ENCODE measurements around the gene YBX3.
"Not testable (repeated sequence)": the region's sequence is repeated elsewhere in the genome, so short reads cannot be mapped to it uniquely, and the experiment has no call there.

YBX3 gene

GRCh38 chr12:10722905-10723746 is at the start of gene YBX3:
Gene YBX3, minus strand, starts transcription at chr12:10723323. Its CDS starts 212 bp downstream, at chr12:10723111.
- DNase-seq, result peak; percentile 87

- DNase-seq, result no peak
Measured at GRCh38 chr12:10771132-10771733, 48.1 kb upstream of the YBX3 start.

GRCh38 chr12:10759657-10760056 is 36.5 kb upstream of the YBX3 start:
- no peak for DNase-seq

- DNase-seq, result no peak
Measured at GRCh38 chr12:10756194-10756593, 33.1 kb upstream of the YBX3 start.

GRCh38 chr12:10753059-10753458 is 29.9 kb upstream of the YBX3 start:
- no peak for DNase-seq

DNA sequence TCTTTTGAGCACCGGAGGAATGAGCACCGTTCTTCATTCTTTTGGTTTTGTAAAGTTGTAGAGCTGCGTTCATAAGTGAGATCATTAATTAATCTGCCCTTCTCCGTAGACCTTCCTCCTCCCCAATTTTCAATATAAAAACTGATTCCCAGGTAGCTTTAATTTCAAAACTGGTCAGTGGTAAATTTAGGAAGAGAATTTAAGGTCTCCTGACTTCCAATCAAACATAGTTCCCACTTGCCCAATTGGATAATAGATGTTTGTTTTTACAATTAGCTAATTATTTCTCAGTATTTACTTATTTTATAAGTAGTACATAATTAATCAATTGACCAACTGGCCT is 27.2 kb upstream of the YBX3 start:
- no peak for DNase-seq

GRCh38 chr12:10749700-10750384 is 26.7 kb upstream of the YBX3 start:
- DNase-seq, result peak; percentile 78

DNA sequence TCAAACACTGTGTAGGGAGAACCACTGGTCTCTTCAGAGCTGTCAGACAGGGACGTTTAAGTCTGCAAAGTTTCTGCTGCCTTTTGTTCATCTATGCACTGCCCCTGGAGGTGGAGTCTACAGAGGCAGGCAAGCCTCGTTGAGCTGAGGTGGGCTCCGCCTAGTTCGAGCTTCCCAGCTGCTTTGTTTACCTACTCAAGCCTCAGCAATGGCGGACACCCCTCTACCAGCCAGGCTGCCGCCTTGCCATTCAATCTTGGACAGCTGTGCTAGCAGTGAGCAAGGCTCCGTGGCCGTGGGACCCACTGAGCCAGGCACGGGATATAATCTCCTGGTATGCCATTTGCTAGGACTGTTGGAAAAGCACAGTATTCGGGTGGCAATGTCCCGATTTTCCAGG is 24.6 kb upstream of the YBX3 start:
- DNase-seq, result no peak

DNA sequence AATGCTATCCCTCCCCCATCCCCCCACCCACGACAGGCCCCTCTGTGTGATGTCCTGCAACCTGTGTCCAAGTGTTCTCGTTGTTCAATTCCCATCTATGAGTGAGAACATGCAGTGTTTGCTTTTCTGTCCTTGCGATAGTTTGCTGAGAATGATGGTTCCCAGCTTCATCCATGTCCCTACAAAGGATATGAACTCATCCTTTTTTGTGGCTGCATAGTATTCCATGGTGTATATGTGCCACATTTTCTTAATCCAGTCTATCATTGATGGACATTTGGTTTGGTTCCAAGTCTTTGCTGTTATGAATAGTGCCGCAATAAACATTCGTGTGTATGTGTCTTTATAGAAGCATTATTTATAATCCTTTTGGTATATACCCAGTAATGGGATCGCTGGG is 20.3 kb upstream of the YBX3 start:
- DNase-seq, result not testable (repeated sequence)

DNA sequence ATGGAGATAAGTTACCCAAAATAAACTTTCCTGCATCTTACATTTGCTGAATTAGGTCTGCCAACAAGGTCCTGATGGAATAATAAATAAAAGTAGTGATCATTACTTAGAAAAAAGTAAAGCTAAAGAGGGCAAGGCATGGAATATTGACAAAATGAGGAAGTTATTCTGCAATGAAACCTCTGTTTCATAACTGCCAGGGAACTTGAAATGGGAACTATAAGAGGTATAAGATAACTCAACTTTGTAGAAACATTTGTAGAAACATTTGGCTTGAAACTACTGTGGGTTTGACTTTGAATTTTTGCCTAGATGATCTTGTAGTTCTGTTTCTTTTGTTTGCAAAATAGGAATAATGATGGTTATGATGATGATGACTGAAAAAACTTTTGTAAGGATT is 18.7 kb upstream of the YBX3 start:
- DNase-seq, result no peak

DNA sequence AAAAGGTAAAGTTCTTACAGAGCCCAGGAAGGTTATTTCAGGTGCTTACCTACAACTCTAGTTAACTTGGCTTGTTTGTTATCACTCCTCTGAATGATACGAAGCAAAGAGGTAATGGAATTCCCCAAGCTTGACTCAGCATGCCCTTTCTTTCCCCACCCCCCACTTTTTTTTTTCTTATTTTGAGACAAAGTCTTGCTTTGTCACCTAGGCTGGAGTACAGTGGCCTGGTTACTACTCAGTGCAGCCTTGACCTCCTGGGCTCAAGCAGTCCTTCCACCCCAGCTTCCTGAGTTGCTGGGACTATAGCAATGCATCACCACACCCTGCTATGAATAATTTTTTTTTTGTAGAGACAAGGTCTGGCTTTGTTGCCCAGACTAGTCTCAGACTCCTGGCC is 17.1 kb upstream of the YBX3 start:
- DNase-seq, result no peak

GRCh38 chr12:10739157-10740118 is 16.3 kb upstream of the YBX3 start:
- no peak for DNase-seq

- no peak for DNase-seq
Measured at GRCh38 chr12:10737249-10737648, 14.1 kb upstream of the YBX3 start.

DNA sequence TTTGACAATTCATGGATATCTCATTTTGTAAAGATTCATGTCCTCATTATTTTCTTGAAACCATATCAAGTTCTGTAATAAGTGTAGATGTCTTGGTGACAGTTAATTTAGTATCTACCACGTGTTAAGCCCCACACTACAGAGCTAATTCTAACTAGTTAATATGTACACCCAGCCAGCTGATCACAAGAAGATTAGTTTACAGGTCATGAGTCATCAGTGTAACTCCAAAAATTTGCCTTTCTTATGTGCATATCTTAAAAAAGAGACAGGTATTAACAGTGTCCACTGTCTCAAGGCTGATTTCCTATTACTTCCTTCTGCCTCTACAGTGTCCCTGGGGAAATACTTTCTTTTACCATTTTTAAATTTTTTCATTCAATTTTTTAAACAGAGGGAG is 13.3 kb upstream of the YBX3 start:
- DNase-seq, result no peak

GRCh38 chr12:10735428-10735827 is 12.3 kb upstream of the YBX3 start:
- no peak for DNase-seq

DNA sequence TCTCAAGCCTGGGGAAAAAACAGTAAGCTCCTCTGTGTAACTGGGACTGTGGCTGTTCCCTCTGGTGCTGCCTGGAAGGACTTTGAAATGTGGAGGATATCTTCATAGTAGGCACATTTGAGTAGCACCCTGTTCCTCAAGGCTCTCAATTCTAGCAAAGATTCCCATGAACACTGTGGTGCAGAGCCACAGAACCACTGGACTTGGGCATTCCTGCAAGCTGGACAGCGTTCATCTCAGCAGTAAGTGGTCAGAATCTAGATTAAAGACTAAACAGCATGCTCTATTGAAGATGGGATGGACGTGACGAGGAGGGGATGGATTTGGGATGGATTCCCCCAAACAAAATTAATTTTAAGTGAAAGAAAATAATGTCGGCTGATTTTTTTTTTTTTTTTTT is 9.4 kb upstream of the YBX3 start:
- DNase-seq, result no peak

GRCh38 chr12:10732066-10732465 is 8.9 kb upstream of the YBX3 start:
- DNase-seq, result no peak

DNA sequence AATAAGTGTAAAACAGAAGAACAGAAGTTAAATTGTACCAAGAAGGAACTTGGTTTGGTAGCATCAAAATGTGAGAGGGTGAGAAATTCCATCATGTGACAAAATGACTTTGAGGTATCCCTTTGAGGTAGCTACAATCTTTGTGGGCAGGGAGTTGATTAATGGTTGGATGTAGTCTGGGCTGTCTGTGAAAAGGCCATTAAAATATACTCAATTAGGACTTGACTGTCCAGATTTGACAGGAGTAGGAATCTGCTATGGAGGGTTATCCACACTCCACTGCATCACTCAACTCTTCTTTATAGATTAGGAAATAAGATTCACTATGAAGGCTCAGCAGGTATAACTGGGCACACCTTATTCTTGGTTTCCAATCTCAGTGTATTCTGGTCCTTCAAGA is 7.4 kb upstream of the YBX3 start:
- DNase-seq, result no peak

- no peak for DNase-seq
Measured at GRCh38 chr12:10728091-10728490, 5.0 kb upstream of the YBX3 start.

GRCh38 chr12:10726945-10727344 is 3.8 kb upstream of the YBX3 start:
- DNase-seq, result no peak

DNA sequence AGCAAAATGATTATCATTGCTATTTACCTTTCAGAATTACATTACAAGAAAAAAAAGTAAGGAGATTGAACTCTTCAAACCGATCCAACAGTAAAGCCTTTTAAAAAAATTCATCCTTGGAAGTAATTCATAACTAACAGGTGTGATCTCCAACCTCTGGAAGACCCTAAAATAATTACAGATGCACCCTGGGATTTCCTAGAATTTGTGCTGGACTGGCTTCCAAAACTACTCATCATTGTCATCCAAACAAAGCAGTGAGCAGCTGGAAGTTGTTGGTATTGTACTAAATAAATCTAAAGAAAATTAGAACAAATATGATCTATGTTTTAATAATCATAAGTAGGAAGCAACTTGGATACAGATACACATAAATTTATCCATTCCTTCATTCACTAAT is 1.9 kb upstream of the YBX3 start:
- no peak for DNase-seq

DNA sequence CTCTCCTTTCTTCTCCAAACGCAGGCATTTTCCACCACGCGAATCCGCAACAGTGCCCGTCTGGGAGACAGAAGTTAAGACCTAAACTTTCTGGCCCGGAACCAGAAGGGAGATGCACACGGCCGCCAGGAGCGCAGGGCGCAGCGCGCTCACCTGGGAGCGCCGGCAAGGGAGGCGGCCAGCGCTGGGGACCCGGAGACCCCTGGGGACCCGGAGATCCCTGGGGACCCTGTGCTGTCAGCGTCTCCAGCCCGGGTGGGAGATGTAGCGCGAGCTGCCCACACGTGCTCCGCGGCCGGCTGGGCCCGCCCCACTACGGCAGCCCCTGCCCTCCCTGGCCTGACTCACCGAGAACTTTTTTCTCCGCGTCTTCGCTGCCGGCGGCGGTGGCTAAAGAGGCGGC is 620 bp downstream of the YBX3 start:
- DNase-seq, result no peak
